NCI-H146 (cell line): ENCODE measurements around the gene KAZALD1.
A peak's percentile ranks its signal among the peaks of the same experiment; 100 is the strongest.

Experiments used
- DNase-seq: peaks from one replicate; lab custom pipeline; 2025; lab: John Stamatoyannopoulos, UW

Gene KAZALD1

DNA sequence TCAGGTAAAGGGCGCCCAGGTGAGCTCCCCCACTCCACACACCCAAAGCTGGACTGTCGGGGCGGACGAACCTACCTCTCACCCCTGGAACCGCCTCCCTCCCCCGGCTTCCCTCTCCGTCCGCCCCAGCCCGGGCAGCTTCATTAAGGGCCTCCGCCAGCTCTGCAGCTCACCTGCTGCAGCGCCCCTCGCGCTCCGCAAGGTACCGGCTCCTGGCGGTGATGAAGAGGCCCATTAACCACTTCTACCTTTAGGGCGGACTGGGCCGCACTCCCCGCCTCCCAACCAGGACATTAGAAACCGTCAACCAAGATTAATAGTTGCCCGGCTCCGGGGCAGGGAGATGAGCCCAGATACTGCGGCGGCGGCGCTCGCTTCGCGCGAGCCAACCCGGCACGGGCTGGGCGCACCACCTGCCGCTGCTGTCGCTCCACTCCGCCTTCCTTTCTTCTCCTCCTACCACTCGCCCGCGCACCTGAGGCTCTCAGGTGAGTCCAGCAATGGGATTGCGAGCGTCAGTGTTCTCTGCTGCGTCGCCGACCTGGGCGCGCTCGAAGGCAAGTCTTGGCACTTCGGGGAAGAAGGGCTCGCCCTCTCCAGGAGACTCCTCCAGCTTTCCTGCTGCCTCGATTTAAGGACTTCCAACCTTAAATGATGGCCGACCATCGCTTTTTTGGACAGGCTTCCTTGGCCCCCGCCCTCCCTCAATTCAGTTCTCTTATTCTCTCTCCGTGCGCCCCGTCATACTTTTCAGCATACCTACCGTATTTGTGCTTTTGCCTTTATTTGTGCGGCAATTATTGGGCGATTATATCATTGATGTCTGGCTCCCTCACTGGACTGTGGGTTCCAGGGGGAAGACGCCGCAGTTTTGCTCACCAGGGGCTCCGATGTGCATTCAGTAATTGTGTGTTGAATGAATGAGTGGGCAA lies 13.6 kb upstream of the KAZALD1 start:
- DNase-seq, result no peak

DNA sequence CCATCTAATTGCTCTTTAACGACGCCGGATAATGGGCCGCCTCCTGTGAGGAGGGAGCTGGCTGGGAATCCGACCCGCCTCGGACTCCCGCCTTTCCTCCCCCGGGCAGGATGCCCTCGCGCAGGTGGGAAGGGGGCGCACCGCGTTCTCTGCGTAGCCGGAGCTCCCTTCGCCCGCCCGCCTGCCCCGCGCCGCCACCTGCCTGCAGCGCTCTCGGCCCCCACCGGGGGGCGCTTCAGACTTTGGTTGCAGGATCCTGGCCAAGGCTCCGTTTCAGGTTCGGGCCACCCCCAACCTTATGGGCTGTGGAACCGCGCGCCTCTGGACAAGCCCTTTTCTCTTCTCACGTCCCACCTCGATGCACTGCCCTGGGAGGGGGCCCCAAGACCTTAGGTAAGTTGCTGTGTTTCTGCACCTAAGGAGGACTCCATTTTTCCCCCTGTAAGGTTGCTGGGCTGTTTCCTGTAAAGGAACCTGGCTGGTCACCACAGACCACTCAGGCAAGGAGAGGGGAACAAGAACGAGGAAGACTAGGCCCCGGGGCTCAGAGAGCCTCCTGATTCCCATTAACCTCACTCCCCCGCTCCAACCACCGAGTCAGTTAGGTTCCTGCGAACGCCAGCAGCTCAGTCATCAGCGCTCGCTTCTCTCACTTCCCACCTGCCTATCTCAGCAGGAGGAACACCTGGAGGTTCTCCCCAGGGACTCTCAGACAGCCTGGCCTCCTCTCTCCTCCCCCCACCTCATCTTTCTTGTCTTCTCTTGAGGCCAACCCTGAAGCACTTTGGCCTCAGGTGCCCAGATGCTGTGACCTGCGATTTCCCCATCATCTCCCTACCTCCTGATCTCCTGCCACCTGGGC lies 11.3 kb upstream of the KAZALD1 start:
- peak; percentile 98 for DNase-seq

DNA sequence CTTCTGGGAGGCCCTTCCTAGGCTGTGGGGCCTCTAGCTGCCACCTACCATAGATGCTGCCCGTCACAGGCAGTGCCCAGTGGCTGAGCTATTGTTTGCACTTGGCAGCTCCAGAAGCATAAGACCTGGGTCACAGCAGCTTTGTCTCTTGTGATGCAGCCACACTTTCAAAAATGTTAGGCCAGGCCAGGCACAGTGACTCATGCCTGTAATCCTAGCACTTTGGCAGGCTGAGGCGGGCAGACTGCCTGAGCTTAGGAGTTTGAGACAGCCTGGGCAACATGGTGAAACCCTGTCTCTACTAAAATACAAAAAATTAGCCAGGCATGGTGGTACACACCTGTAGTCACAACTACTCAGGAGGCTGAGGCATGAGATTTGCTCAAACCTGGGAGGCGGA lies 9.5 kb upstream of the KAZALD1 start:
- no peak for DNase-seq

DNA sequence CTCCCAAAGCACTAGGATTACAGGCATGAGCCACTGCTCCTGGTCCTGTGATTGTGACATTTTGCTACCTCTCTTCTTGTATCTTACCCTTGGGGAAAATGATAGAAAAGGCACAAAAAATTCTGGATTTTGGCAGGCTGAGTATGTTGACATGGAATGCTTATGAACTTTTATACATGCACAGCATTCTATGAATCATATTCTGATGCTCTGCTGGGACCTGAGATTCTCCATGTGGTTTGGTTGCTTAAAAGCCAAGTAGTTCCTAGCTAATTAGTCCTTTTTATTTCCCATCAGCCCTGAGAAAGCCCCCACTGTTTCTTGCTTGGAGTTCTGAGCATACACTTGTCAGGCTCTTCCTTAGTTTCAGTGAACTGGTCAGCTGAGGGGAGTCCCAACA lies 8.3 kb upstream of the KAZALD1 start:
- no peak for DNase-seq

DNA sequence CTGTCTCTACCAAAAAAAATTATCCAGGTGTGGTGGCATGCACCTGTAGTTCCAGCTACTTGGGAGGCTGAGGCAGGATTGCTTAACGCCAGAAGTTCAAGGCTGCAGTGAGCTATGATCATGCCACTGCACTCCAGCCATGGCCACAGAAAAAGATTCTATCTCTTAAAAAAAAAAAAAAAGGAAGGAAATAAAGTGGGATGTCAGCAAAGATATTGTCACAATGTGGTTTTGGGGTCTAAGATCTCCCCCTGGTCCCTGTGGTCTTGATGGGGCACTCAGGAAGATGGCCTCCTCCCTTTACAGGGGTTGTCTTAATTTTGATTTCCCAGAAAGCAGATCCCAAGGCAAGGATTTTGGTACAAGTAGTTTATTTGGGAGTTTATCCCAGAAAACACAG lies 7.4 kb upstream of the KAZALD1 start:
- no peak for DNase-seq

DNA sequence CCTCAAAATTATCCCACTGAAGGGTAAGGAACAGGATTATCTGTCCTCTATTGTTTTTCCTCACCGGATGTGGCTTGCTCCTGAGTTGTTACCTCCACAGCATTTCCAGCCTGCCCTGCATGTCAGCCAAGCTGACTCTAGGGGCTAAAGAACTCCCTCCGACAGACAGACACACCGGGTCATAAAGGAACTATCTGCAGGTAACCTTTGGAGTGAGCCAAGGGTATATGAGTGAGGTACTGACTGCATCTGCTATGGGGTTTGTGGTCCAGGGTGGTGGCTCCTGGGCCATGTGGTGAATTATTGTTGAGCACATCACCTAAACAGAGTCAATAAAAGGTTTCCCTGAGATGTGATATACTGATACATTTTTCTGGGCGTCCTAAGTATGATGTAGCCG lies 6.9 kb upstream of the KAZALD1 start:
- no peak for DNase-seq

DNA sequence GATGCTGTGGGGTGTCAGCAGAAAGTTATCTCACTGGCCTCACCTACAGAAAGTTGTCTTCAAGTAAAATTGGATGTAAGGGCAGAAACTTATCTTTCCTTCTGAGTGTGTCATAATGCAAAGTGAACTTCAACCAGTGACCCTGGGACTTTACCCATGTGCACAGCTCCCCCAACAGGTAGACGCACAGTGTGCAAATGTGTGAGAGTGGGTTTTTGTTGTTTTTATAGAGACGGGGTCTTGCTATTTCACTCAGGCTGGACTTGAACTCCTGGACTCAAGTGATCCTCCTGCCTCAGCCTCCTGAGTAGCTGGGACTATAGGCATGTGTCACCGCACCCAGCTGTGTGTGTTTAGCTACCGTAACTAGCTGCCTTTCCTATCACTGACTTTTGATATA lies 6.4 kb upstream of the KAZALD1 start:
- DNase-seq, result no peak

DNA sequence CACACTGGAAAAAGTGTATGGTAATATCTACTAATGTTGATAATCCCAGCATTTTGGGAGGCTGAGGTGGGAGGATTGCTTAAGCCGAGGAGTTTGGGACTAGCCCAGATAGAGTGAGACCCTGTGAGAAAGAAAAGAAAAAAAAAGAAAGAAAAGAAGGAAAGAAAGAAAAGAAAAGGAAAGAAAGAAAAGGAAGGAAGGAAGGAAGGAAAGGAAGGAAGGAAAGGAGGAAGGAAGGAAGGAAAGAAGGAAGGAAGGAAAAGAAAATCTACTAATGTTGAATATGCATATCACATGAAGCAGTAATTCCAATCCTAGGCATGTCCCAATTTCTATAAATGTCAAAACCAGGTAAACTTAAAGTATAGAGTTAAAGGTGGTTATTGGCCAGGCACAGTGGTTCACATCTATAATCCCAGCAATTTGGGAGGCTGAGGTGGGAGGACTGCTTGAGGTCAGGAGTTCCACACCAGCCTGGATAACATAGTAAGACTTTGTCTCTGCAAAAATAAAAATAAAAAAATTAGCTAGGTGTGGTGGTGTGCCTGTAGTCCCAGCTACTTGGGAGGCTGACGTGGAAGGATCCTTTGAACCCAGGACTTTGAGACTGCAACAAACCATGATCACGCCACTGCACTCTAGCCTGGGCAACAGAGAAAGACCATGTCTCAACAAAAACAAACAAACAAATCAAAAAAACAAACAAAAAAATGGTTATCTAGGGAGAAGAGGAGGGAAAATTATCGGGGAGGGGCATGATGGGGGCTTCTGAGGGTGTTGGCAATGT lies 5.2 kb upstream of the KAZALD1 start:
- no peak for DNase-seq

DNA sequence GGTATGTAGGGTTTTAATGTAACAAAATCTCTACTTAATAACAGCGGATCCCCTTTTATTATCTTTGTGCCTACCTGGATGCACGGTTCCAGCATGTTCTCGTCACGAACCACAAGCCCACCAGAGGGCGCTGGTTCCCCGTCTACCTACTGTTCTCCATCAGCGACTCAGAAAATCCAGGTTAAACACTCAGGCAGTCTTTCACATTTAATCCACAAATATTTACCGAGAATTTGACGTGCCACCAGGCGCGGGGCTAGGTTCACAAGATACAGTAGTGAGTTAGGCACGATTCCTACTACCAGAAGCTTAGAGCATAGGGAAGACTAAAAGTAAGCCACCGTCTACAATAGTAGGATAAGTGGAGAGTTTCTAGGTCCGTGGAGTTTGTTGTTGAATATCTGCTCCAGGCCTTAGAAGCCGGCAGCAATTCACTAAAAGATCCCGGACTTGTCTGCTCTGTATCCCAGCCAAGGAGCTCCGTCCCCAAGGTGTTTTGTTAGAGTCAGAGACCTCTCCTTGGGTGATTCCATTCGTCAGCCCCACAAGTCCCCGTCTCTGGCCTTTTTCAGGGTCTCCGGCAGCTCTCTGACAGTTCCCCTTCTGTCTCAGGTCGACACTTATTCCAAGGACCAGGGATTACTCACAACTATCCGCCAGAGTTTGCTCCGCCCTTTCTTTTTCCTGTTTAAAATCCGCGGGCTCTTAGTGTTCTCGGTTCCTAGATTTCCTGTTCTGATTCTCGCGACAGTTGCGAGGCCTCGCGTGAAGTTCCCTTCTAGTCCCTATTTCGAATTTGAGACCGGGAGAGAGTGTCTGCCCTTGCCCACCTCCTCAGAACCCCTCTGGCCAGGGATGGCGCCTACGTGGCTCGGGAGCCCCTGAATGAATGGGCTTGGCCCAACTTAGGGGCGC lies 1.5 kb upstream of the KAZALD1 start:
- peak; percentile 94 for DNase-seq

DNA sequence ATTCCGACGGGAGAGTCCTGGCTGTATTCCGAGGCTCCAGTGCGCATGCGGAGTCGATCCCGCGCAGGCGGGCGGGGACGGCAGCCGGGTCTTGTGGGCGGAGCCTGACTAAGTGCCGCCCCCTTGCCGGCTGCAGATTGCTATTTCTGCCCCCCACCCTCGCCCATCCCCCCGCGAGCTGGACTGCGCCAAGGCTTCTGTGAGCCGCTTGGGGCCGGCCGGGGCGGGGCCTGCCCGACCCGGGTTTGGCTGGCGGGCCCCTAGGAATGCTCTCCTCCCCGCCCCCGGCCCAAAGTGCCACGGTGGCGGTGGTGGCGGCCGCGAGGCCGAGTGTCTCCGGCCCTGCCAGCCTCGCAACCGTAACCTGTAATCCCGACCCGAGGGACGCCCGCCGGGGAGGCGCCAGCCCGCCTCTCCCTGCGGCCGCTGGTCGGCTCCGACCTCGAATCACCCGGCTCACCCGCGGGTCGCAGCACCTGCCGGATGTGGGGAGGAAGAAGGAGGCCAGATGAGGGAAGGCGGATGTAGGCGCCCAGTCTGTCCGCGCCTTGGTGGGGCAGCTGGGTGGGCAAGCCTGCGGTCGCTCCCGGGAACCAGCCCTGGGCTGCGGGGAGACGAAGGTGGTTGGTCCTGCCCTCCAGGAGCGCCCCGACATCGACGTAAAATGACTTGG lies 702 bp upstream of the KAZALD1 start:
- DNase-seq, result peak; percentile 94

DNA sequence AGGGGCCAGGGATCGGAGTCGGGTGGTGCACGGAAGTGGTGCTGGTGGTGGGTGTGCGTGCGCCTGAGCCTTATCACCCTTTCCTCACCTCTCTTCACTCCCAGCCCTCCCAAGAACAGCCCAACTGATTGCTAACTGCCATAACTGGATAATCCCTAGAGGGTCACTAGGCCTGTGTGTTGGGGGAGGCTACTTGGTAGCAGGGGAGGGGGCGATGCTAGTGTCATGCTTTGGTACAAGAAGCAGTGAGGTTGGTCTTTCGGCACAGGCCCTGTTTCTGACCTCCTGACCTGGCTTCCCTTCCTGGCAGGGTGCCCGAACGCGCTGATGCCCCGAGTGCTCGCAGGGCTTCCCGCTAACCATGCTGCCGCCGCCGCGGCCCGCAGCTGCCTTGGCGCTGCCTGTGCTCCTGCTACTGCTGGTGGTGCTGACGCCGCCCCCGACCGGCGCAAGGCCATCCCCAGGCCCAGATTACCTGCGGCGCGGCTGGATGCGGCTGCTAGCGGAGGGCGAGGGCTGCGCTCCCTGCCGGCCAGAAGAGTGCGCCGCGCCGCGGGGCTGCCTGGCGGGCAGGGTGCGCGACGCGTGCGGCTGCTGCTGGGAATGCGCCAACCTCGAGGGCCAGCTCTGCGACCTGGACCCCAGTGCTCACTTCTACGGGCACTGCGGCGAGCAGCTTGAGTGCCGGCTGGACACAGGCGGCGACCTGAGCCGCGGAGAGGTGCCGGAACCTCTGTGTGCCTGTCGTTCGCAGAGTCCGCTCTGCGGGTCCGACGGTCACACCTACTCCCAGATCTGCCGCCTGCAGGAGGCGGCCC lies 652 bp downstream of the KAZALD1 start:
- no peak for DNase-seq

DNA sequence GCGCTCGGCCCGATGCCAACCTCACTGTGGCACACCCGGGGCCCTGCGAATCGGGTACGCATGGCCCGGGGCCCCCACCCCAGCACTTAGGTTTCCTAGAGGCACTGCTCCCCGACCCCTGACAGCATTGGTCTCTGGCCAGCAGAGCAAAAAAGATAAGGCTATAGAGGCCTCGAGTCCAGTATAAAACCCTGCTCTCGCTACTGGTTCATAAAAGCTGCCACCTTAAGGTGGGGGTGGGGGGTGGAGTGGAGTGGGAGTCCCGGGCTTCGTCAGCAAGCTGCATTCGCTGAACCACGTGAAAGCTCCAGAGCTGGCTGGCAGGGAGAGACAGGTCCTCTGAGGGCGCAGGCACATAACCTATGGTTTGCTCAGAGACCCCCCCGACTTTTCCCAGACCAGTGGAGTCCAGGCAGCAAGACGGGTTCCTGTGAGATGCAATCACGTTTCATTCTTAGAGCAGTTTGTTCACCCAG lies 1.3 kb downstream of the KAZALD1 start:
- DNase-seq, result no peak

DNA sequence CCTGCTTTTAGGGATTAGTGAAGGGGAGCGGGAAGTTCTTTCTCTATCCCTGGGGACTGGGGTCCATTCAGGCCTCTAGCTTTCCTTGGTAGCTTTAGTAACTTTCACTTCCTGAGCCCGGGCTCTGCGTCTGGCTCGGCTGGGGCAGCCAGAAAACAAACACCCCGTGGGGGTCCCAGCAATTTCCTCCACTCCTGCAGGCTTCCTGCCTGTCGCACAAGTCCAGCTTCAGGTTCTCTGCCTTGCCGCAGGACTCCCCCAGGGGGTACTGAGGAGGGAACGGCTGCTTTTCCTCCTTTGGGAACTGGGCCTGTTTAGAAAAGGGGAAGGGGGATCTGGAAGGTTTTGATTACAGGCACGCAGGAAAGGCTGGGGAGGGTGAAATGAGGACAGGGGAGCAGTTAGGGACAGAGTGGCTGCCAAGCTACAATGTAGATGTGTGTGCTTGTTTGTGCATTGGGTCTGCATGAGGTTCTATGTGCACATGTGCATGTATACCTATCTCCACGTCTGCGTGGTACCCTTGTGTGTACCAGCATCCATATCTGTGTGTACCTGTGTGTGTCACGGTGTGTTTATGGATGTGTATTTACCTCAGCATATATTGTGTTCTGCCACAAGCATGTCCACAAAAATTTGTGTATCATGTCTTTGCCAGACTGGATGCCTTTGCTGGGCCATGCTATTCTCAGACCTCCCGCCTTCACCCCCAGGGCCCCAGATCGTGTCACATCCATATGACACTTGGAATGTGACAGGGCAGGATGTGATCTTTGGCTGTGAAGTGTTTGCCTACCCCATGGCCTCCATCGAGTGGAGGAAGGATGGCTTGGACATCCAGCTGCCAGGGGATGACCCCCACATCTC lies 2.0 kb downstream of the KAZALD1 start:
- DNase-seq, result no peak

DNA sequence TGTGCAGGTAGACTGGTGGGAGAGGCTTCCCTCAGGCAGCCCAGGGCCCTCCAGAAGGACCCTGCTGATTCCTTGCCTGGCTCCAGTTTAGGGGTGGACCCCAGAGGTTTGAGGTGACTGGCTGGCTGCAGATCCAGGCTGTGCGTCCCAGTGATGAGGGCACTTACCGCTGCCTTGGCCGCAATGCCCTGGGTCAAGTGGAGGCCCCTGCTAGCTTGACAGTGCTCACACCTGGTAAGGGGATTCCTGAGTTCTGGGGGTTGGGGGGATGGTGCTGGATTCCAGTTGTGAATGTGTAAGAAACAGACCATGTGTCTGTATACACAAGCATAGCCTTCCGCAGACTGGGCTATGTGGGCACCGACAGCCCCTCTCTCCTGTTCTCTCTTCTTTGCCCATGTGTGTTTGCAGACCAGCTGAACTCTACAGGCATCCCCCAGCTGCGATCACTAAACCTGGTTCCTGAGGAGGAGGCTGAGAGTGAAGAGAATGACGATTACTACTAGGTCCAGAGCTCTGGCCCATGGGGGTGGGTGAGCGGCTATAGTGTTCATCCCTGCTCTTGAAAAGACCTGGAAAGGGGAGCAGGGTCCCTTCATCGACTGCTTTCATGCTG lies 2.7 kb downstream of the KAZALD1 start:
- DNase-seq, result no peak

DNA sequence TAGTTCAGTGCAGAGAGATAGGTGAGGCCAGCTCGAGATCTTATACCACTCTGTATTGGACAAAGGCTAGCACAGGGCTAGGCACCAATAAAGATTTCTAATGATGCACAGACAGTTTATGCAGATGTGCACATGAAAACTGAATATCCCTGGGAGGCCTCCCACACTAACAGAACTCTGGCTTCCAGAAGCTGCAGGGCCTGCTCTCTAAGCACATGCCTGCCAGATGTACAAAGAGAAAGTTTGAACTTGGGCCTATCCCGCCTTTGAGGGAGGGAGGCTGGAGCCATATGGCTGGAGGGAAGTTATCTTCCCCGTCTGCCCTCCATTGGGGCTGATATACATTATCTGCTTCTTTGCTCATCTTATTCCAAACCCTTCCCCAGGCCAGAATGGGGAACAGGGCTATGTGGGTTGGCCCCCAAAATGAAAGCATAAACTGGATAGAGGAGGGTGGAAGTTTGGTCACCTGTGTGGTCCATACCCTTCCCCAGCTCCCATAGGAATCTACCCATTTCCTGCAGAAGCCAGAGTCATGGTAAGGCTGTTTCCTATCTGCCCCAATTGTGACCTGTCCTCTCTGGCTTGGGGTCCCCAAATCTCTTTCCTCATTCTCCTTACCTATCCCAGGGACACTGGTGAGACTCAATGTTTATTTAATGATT lies 3.8 kb downstream of the KAZALD1 start:
- DNase-seq, result no peak

DNA sequence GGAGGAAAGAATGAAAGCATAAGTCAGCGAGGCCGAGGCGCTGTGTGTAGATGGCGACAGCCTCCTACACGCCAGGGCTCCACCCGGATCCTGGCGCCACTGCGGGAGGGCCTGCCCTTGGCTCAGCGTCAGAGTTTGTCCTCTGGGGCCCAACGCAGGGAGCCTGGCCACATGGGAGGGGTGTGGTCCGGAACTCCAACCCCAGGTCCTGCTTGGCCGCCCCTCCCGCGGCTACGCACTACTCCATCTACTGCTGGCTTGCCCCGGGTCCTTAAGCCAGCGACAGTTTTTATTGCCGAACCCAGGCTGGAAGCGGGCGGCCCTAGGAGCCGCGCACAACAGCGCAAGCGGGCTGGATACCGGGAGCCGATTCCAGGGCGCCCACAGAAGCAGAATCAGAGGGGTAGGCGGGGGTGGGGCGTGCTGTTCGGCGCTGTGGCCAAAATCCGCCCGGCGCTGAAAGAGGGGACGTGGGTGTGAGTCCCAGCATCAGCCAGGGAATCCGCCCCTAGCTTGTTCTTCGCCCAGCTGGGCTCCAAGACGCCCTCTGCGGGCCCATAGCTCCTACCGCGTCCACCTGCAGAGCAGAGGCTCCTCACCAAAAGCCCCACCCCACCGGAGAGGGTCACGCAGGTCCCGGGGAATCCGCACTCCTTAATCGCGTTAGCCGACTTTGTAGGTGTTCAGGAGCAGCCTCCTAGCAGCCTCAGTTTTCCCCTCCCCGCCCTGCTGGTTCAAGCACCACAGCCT lies 4.5 kb downstream of the KAZALD1 start:
- DNase-seq, result peak; percentile 79

DNA sequence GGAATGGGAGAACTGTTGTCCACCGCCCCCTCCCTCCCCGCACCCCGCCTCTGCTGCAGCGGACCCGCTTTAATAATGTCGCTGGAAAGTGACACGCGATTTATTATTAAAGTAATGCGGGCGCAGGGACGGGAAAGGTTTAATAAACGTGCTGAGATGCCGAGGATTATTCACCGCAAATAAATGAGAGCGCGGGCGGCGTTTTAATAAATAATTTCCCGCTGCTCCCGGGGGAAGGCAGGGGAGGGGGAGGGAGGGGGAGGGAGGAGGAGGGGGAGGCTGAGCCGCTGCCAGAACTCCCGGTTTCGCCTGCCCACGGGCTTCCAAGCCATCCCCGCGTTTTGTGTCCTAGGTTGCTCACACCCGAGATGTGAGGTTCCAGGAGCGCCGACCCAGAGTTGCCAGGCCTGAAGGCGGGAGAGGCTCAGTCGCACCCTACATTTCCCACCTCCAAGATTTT lies 5.1 kb downstream of the KAZALD1 start:
- peak; percentile 45 for DNase-seq
